ENCODE data around the gene DUS3L.
"Not testable (repeated sequence)": the region's sequence is repeated elsewhere in the genome, so short reads cannot be mapped to it uniquely, and the experiment has no call there.

The DUS3L gene

DNA sequence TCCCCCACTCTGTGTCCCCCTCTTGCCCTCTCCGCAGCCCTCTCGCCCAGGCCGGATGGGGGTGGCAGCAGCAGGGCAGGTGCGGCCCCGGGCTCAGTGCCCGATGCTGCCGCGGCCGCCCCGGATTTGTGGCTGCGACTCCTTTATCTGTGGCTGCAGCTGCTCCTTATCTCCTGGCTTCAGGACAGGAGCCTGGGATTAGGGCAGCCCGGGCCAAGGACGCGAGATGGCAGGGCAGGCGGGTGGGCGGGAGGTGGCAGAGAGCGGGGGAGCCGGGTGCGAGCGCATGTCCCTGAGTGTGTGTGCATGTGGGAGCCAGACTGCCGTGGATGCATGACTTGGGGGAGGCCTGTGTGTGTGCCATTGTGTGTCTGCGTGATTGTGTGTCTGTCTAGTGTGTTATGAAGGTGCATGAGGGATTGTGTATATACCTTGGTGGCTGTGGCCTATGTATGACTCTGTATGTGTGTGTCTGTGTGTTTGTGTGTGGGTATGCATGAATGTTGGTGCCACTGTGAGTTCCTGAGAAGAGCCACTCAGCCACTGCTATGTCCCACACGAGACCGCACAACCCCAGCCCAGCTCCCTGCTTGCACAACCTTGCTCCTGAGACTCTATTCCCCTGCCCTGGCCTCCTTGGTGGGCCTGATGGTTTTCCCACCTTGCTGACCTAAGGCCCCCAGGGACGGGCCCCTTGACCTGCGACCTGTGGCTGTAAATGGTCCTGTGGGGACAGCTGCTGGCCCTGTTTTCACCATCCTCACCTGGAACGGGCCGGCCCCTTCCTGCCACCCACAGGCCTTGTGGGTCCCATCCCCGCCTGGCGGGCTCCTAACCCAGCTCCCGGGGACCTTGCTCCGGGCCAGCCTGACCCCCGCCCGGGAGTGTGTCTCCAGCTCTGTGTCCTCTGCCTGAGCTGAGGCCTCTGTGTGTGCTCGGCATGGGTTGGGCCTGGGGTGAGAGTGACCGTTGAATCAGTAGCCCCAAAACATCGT is 8.6 kb upstream of the DUS3L start:
- no peak for DNase-seq

DNA sequence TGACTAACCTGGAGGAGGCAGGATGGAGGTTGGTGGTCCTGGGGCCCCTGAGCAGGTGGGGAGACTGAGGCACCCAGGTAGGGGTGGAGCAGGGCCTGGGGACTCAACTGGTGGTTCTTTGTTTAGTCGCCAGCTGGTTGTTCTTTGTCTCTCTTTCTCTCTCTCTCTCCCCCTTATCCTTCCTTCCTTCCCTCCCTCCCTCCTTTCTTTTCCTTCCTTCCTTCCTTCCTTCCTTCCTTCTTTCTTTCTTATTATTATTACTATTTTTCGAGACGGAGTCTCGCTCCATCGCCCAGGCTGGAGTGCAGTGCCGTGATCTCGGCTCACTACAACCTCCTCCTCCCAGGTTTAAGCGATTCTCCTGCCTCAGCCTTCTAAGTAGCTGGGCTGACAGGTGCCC is 7.3 kb upstream of the DUS3L start:
- no peak for DNase-seq

DNA sequence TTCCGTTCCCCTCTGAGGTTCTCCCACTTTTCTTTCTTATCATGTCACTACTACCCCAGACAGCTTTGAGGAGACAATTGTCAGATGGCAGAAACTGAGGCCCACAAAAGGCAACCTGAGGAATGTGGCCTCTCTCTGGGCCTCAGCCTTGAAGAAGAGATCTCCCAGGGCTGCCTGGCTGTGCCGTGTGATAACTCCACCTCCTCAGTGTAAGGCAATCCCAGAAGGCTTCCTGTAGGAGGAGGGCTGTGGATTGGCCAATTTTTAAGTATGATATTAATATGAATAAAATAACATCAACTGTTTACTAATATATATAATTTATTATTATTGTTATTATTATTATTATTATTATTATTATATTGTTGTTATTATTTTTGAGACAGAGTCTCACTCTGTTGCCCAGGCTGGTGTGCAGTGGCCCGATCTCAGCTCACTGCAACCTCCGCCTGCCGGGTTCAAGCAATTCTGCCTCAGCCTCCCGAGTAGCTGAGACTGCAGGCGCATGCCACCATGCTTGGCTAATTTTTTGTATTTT is 4.5 kb upstream of the DUS3L start:
- DNase-seq, result no peak

DNA sequence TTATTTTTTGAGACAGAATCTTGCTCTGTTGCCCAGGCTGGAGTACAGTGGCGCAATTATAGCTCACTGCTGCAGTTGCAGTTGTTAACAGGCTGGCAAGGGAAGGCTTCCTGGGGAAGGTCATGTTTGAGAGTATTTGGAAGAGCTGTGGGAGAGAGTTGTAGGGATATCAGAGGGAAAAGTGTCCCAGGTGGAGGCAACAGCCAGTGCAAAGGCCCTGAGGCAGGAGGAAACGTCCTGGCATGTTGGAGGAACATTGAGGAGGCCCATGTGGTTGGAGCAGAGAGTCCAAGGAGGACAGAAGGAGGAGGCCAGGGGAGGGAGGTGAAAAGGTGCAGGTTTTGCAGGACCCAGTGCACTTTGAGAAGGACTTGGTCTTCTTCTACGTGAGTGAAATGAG is 2.2 kb upstream of the DUS3L start:
- no peak for DNase-seq

DNA sequence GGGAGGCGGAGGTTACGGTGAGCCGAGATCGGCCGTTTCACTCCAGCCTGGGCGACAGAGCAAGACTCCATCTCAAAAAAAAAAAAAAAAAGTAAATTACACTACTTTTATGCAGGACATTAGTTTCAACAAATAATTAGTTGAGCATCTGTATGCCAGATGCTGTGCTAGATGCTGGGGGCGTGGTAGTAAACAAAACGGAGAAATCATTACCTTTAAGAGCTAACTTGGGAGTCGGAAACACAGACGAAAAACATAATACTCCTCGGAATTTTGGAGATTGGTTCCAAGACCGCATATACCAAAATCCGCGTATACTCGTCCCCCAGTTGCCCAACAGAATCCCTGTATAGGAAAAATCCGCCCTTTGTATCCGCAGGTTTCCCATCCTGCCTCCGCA is 1.3 kb upstream of the DUS3L start:
- no peak for DNase-seq

DNA sequence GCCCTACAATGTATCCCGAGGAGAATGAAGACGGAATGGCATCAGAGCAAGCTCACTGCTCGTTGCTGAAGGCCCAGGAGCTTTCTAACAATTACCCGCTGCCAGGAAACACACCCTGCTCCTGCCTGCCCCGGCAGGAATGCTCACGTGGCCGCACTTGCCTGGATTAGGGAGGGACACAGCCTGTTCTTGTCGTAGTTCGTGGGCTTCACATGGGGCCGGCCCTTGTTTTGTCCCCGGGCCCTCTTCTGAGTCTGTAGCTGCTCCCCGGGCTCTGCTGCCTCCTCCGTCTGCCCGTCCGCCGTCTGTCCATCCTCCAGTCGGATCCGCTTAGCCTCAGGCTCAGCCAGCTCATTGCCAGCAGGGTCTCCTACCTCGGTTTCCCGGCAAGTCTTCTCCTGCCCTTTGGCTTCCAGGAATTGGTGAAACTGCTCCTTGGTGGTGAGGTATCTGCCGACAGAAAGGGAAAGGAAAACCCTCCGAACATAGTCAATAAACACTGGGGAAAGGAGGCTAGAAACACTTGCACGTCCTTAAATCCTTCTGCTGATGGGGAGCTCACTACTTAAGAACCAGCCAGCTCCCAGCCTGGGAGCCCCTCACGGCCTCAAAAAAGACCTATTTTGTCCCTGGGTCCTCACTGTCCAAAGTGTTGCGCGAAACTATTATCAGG is 941 bp downstream of the DUS3L start:
- DNase-seq, result no peak

DNA sequence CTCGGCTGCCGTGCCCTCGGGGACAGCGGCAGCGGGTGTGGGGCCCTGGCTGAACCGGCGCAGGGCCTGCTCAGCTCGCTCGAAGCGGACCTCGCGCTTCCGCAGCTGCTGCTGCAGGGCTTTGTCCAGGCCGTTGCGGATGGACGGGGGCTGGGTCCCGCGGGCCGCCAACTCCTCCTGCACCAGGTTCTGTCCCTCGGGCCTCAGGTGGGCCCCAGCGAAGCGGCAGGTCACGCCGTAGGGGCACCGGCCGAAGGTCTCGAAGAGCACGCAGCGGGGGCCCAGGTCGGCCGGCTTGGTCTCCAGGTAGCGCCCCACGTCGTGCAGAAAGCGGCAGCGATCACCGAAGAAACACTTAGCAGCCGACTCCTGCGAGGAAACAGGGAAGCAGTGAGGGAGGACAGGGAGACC is 1.6 kb downstream of the DUS3L start:
- no peak for DNase-seq

DNA sequence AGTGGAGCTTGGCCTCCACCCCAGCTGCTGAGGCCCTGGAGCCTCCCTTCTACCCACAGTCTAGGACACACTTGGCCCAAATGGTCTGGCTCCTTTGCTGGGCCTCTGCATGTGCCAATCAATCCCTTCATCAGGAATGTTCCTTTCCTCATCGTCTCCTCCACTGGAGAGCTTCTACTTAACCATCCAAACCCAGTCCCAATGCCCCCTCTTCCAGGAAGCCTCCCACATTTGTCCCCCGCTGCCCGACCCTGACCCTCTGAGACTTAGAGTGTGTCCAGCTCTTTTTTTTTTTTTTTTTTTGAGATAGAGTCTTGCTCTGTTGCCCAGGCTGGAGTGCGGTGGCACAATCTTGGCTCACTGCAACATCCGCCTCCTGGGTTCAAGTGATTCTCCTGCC is 2.5 kb downstream of the DUS3L start:
- no peak for DNase-seq

DNA sequence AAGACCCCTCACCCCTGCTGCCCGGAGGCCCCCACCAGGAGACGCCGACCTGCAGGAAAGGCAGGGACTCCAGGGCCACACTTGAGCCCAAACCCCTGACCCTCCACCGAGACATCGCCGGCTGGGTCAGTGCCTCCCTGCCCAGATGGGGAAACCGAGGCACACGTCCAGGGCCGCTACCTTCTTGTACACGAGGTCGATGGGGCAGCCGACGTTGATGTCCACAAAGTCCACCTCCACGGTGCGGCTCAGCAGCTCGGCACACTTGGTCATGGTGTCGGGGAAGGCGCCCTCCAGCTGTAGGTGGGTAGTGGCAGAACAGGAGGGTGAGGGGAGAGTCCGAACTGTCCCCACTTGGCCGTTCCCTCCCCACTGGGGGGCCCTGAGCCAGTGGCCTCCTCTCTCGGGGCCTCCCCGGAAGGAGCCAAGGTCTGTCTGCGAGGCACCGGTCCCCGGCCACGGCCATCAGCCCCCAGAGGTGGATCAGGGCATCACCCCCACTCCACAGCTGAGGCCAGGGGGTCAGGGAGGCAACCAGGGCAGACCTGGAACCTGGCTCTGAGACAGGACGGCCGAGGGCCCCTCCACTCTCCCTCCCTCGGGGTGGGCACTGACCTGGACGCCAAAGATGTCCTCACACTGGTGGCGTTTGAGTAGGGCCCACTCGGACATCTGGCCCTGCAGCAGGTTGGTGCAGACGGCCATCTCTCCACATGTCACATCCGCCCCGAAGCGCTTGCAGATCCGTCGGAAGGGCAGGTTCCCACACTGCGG is 3.4 kb downstream of the DUS3L start:
- no peak for DNase-seq

DNA sequence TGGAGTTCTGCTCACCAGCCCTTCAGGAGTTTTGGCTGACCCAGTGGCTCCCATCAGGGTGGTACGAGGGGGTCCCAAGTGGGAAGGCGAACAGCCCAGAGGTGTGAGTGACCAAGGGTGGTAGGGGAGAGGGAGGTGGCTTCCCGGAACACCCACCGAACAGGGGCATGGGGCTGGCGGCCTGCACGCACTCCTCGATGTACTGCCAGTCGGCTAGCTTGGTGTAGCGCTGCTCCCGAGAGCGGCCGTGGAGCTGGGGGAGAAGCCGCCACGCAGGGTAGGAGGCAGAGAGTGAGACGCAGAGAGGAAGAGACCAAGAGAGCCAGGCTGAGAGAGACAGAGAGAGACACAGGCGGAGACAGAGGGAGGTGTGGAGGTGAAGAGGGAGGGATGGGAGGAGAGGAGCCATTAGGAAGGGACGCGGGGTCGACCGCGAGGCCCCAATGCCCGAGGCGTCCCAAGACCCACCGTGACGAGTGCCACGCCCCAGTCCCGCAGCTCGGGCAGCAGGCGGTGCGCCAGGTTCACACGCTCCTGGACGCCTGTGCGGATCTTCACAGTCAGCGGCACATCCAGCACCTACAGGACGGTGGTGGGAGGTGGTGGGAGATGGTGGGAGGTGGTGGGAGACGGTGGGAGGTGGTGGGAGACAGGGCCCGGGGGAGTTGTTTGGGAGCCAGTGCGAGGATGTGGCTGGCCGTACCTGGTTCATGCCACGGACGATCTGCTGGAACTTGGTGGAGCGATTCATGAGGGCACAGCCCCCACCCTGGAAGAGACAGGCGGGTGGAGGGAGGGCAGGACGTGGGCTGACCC is 4.2 kb downstream of the DUS3L start:
- no peak for DNase-seq

DNA sequence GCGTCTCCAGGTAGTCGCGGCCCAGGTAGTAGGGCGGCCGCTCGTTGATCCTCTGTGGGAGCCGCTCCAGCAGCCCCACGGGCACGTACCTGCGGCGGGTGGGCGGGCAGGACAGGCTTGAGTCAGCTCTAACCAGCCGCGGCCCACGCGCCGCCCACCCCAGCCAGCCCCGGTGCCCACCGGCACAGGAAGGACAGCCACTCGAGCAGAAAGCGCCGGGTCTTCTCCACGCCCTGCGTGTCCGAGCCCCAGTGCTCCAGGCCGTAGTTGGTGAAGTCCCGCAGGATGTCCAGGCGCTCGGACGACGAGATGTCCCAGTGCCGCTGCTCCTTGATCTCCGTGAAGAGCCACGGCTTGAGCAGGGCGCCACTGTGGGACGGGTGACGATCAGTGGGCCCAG is 5.5 kb downstream of the DUS3L start:
- DNase-seq, result no peak

DNA sequence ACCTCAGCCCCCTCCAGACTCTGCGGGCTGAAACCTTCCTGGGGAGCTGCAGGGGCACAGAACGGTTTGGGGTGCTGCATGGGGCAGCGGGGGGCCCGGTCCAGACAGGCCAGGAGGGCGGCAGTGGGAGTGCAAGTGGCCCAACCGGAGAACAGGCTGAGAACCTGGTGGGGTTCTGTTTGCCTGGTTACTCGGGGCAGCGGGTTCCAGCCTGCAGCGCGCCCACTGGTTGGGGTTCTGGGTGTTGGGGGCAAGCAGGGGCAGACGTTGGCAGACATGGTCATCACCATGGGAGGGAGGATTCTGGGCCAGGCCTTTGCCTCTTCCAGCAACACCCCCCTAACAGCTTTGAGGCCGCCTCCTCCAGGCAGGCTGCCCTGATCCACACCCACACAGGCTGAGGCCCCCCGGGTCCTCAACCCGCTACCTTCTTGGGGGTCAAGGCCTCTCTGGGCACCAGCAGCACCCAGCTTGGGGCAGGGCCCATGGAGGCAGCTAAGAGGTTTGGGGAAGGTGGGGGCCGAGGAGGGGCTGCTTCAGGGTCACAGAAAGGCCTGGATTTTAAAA is 6.3 kb downstream of the DUS3L start, which contains the start of gene PRR22:
Gene PRR22, minus strand, starts transcription at position 166 of the 567 bp plus-strand sequence. Its CDS starts 86 bp downstream, at position 80.
- DNase-seq, result no peak

DNA sequence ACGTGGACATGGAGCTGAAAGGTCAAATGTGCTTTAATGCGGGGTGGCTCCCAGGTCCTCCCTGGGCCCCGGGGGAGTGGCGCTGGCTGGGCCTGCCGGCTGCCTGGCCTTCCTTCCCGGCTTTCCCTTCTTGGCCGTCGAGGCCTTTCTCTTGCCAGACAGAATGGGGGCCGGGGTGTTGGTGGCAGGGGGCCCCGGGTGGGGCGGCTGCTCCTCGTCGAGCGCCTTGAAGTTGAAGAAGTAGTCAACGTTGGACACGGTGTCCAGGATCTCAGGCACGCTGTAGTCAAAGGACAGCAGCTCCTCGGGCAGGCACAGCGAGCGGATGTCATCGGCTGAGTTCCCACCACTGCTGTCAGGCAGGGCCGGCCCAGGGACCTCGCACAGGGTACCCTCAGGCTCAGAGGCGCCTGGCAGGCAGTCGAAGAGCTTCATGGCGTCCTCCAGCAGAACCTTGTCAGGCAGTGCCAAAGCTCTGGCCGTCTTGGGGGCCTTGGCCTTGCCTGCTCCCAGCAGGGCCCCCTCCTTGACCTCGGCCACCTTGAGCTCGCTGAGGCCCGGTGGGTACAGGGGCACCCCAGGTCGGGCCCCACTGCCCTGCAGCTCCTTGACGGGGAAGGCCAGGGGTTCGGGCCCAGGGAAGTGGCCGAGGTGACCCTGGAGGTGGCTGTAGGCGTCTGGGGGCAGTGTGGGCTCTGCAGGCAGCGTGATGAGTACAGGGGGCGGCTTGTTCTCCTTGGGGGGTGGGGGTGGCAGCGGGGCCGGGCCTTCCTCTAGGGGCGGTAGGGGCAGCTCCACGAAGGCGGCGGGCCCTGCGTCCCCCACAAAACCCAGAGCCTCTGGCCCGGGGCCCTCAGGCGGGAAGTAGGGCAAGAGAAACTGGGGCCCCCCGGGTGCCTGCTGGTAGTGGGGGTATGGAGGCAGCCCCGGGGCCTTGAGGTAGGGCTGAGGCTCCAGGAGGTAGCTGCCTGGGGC is 7.7 kb downstream of the DUS3L start:
- DNase-seq, result no peak

DNA sequence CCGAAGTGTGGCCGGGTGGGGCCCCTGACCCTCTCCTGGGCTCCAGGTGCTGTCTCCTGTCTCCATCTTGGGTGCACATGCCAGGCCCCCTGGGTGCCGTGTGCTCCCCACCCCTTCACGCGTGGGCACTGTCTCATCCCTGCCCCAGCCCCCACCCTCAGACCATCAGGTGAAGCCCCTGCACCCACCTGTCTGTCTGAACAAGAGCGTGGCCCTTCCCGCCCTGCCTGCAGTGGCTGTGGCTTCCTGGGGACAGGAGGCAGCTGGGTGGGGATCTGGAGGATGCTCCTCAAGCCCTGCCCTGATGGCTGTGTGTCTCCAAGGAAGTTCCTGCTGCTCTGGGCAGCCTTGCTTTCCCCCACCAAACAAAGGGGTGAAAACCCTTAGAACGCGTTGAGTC is 8.6 kb downstream of the DUS3L start:
- no peak for DNase-seq

DNA sequence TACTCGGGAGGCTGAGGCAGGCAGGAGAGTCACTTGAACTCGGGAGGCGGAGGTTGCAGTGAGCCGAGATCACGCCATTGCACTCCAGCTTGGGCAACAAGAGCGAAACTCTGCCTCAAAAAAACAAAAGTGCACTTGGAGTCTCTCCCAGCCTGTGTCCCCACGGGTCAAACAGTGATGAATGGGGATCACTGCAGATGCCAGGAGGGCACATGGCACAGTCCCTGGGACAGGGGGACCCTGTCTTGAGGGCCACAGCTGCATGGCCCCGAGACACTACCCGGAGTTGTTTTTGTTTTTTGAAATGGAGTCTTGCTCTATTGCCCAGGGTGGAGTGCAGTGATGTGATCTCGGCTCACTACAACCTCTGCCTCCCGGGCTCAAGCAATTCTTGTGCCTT is 10.0 kb downstream of the DUS3L start:
- DNase-seq, result not testable (repeated sequence)

DNA sequence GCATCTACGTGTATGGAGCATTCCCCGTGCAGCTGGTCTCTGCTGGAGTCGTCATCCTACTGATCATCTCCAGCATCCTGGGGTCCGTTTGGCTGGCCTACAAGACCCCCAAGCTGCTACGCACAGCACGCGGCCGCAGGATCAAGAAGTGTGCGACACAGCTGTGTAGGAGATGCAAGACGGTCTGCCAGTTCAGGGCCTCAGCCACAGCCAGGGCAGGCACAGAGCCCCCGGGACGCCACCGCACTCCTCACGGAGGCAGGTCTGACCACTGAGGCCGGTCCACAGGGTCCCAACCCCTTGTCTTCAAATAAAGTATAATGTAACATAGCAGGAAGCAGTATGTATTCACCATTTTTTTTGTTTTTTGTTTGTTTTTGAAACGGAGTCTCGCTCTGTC is 12.6 kb downstream of the DUS3L start:
- no peak for DNase-seq

DNA sequence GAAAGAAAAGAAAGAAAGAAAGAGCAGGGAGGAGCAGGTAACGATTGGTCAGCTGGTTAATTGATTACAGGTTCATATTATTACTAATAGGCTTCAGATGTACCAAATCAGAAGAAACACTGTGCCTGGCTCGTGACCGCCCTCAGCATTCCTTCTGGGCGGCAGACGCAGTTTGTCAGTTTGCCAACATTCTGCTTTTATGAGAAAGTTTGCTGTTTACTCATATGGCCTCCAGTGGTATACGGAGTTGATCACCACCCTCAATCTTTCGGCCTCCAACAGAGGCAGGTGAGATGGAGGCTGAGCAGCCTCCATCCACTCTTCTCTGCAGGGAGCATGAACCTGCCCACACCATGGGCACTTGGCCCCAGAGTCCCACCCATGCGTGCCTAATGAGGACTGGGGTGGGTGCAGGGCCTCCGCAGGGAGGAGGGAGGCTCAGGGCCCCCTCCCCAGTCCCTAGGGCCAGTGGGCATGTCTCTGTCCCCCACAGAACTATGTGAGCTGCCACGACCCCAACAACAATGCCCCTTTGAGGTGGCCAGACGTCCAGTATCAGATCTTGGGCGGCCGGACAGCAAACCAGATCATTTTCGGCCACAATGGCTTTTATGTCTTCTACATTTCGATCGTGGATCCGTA is 15.2 kb downstream of the DUS3L start:
- DNase-seq, result no peak

DNA sequence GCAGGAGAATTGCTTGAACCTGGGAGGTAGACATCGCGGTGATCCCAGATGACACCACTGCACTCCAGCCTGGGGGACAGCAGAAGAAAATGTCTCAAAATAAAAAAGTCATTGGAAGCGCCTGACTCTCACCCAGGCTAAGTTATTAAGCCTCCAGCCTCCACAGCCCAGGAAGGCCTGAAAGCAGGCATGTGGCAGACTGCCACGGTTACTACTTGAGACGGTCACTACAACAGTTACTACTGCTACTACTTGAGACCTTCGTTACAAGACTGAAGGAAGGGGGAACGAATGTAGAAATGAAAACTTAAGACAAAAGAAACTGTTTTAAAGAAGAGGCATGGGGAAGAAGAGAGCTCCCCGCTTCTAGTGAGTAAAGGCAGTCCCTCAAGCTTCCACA is 16.0 kb downstream of the DUS3L start:
- DNase-seq, result no peak

DNA sequence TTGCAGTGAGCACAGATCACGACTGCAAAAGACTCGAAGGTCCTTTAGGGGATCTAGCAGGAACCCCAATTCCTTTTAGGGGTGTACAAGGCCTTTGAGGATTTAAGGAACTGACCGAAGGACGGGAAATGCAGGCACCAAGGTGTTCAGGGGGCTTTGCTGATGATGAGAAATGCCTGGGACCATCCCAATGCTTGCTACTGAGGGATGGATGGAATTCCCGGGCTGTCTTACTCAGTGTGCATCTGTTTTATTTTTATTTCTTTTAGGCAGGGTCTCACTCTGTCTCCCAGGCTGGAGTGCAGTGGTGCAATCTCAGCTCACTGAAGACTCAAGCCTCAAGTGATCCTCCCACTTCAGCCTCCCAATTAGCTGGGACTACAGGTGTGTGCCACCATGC is 17.7 kb downstream of the DUS3L start:
- no peak for DNase-seq

DNA sequence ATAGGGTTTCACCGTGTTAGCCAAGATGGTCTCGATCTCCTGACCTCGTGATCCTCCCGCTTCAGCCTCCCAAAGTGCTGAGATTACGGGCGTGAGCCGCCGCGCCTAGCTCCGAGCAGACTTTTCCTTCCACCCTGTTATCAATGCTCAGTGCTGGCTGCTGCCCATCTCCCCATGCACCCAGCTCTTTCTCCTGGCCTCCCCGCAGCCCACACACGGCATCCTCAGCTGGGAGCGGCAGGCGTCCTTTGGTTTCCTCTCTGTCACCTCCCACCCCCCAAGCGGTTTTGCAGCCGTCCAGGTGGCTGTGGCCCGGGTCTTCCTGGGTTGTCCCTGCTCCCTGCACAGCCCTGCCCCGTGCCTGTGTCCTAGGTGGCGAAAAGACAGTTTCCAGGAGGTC is 18.5 kb downstream of the DUS3L start:
- no peak for DNase-seq
